GM03348 (cell line): ENCODE results near the gene CCDC71L.
"Not testable (repeated sequence)": the region's sequence is repeated elsewhere in the genome, so short reads cannot be mapped to it uniquely, and the experiment has no call there.

Experiments
- DNase-seq: peaks from one replicate; pipeline ENCODE4 v3.0.0; 2012; ENCODE audit warnings: low spot score

CCDC71L gene

GRCh38 chr7:106660862-106661720, at the start of gene CCDC71L:
Gene CCDC71L (minus strand): TSS chr7:106661158. CDS start chr7:106660896, 262 bp downstream.
- peak; percentile 97 for DNase-seq

GRCh38 chr7:106709604-106710003, 48.6 kb upstream of the CCDC71L start:
- not testable (repeated sequence) for DNase-seq

GRCh38 chr7:106704000-106704840, 43.3 kb upstream of the CCDC71L start:
- no peak for DNase-seq

GRCh38 chr7:106693677-106694353, 32.9 kb upstream of the CCDC71L start:
- DNase-seq = no peak

- DNase-seq = no peak
These were observed 31.6 kb upstream of the CCDC71L start for GRCh38 chr7:106692450-106693051.

- DNase-seq = not testable (repeated sequence)
These were observed 27.2 kb upstream of the CCDC71L start for GRCh38 chr7:106688161-106688560.

GRCh38 chr7:106683941-106684340, 23.0 kb upstream of the CCDC71L start:
- no peak for DNase-seq

- DNase-seq = peak; percentile 66
These were observed 21.0 kb upstream of the CCDC71L start for GRCh38 chr7:106681815-106682495.

- peak; percentile 47 for DNase-seq
These were observed 18.4 kb upstream of the CCDC71L start for GRCh38 chr7:106679153-106679931.

GRCh38 chr7:106678795-106679152, 17.8 kb upstream of the CCDC71L start:
- DNase-seq = no peak

- DNase-seq = not testable (repeated sequence)
These were observed 15.5 kb upstream of the CCDC71L start for GRCh38 chr7:106676506-106676905.

- DNase-seq = not testable (repeated sequence)
These were observed 12.7 kb upstream of the CCDC71L start for GRCh38 chr7:106673688-106674087.

- DNase-seq = not testable (repeated sequence)
These were observed 11.0 kb upstream of the CCDC71L start for GRCh38 chr7:106671930-106672329.

GRCh38 chr7:106671160-106671559, 10.2 kb upstream of the CCDC71L start:
- DNase-seq = no peak

GRCh38 chr7:106668861-106669524, 8.0 kb upstream of the CCDC71L start:
- no peak for DNase-seq

- DNase-seq = no peak
These were observed 5.4 kb upstream of the CCDC71L start for GRCh38 chr7:106666353-106666752.

GRCh38 chr7:106664343-106664742, 3.4 kb upstream of the CCDC71L start:
- no peak for DNase-seq

- DNase-seq = peak; percentile 91
These were observed 746 bp downstream of the CCDC71L start for GRCh38 chr7:106659963-106660861.
